HG03439 (cell line): ENCODE measurements around the gene ETV3L.
"Not testable (repeated sequence)": the region's sequence is repeated elsewhere in the genome, so short reads cannot be mapped to it uniquely, and the experiment has no call there.

Experiments used
- ATAC-seq: cut with Tn5 transposase; IDR thresholded peaks from one replicate; pipeline ENCODE4 v1.9.1; 2021; ENCODE audit warnings: mild to moderate bottlenecking, moderate library complexity; ENCODE audit not compliant: unreplicated experiment

The ETV3L gene

GRCh38 chr1:157105988-157106812 is 6.6 kb upstream of the ETV3L start:
- peak; percentile 78 for ATAC-seq

DNA sequence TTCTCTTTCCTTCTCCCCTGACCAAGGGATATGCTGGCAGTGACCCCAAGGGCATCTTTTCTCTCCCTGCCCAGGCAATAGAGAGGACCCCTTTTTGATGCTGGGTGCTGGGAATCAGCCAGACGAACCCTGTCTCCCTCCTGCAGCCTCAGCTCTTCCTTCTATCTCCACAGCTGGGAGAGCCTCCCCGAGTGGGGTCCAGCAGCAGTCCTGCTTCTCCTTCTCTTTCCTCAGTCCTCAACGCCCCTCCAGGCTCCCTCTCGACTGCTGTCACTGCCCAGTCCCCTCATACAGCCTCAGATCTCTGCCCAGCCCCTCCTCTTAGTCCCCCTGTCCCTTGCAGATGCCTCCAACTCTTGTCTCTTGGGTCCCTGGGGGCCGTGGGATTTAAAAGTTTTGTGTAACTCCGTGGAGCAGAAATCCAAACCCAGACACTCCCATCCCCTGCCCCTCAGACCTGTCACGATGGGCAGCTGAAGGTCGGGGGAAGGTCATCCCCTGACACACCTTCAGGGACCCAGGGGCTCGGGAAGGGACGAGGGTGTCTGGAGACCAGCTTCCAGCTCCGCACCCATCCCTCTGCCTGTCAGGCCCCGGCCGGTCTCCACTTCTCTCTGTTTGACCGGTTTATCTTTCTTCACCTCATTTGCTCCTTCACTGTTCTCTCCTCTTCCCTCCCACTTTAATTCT is 5.8 kb upstream of the ETV3L start:
- no peak for ATAC-seq

DNA sequence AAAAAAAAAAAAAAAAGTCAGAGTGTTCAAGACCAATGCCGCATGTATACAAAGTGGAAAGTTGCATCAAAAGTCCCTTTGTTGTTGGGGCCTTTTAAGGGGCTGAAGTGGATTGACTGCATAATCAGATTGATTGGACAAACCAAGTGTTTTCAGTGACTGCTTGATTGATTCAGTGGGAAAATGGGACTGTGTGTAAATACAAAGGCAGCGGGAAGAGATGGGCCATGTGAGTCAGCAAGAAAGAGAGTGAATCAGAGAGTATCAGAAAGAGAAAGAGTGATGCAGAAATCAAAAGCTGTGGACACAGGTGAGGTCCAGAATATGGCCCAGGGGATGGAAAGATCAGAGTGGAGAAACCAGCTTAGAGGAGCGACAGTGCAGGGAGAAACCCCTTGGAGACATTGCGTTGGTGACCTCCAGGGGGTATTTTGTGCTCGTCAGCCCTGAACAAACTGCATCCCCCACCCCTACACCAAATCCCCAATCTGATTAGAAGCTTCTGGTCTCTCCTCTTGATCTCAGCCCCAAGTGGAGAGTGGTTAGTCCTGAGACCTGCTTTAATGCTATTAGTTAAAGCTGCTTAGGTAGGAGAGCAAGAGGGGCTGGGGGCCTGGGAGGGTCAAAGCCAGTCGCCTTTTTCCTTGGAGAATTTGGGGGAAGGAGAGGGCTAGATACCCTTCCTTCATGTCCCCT is 5.1 kb upstream of the ETV3L start:
- ATAC-seq = no peak

- no peak for ATAC-seq
Observed at GRCh38 chr1:157103268-157103667, 3.7 kb upstream of the ETV3L start.

GRCh38 chr1:157101149-157101548 is 1.5 kb upstream of the ETV3L start:
- ATAC-seq = no peak

- not testable (repeated sequence) for ATAC-seq
Observed at GRCh38 chr1:157098987-157099632, 498 bp downstream of the ETV3L start.

DNA sequence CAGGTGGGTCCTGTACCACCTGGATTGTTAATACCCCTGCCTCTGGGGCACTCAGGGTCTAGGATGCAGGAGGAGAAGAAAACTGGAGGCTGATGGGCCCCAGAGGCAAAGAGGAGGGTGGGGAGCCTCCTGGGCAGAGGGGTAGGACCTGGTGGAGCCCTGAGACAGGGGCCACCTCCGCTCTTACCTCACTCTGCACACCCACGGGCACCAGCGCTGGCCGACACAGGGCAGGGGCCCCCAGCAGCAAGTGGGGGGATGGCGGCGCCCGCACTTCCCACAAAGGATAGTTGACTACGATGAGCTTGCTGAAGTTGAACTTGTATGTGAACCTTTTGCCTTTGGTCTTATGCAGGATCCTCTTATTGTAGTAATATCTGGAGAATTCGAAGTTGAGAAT is 1.1 kb downstream of the ETV3L start:
- no peak for ATAC-seq

DNA sequence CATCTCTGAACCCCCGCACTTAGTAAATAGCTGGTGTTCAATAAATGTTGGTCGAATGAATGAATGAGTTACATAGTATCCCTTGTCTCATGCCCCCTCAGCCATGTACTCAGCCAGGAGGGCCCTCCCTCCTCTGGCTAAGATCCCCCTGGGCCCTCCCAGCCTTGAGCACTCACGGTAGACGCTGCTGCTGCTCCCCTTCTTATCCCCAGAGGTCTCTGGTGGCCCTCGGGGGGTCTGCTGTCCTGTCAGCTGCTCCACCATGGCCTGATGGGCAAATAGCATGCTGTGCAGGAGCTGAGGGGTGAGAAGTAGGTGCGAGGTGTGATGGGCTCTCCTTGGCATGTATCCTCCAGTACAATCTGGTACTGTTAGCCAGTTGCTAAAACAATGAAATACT is 1.9 kb downstream of the ETV3L start:
- no peak for ATAC-seq

GRCh38 chr1:157096881-157097280 is 2.7 kb downstream of the ETV3L start:
- ATAC-seq = no peak

DNA sequence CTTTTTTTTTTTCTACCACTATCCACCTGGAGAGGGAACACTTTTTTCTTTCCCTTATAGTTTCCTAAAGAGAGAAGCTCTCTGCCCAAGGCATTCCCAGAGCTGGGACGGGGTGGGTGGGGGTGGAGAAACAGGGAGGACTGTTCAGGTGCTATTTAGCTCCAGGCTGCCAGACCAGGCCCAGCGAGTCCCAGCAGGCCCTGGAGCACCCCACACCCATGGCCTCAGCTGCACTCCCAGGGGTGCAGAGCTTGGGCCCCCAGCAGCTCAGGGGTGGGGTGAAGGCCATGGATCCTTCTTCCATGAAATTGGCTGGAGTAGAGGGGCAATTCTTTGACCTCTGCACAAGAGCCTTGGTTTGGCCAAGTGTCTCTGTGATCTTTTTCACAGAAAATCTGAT is 4.1 kb downstream of the ETV3L start:
- no peak for ATAC-seq

GRCh38 chr1:157095091-157095490 is 4.5 kb downstream of the ETV3L start:
- ATAC-seq = no peak

GRCh38 chr1:157092831-157093230 is 6.8 kb downstream of the ETV3L start:
- ATAC-seq = no peak

DNA sequence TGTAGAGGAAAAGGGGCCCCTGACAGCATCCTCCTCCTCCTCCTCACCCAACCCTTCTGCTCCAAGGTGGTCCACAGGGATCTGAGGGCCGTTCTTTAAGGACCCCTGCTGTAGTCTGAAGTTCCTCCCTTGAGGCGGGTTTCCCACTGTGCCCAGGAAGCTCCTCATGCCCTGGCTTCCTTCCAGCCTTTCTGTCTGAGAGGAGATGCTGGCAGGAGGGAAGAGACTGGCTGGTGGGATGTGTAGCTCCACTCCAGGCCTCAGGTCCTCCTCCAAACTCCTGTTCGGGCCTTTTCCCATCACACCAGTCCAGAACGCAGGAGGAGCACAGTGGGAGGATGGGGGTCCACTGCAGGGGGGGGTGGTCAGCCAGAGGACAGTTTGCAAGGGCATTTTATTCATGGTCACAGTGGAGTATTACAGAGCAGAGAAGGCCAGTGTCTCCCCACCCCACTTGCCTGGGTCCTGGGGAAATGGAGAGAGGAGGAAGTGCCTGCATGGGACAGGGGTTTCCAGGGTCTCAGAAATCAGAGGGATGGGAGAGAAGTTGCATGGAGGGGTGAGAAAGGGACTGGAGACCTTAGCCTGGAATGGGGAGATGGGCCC is 7.8 kb downstream of the ETV3L start:
- ATAC-seq = no peak

- no peak for ATAC-seq
Observed at GRCh38 chr1:157091186-157091585, 8.4 kb downstream of the ETV3L start.

DNA sequence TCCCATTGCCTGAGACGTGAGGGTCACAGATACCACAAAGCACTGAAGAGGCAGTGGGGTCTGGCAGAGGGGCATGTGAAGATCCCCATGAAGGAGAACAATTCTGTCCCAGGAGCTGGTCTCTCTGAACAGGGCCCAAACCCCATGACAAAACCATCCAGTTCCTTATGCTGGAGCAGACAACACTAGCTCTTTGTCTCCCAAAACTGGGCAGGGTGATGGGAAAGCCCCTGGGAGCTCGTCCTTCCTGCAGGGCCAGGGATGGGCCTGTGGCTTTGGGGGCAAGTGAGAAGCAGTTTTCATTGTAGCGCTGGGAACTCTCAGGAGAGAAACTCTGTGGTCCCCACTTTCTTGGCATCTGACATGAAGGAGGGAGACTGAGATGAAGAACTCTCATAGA is 8.8 kb downstream of the ETV3L start:
- ATAC-seq = no peak

DNA sequence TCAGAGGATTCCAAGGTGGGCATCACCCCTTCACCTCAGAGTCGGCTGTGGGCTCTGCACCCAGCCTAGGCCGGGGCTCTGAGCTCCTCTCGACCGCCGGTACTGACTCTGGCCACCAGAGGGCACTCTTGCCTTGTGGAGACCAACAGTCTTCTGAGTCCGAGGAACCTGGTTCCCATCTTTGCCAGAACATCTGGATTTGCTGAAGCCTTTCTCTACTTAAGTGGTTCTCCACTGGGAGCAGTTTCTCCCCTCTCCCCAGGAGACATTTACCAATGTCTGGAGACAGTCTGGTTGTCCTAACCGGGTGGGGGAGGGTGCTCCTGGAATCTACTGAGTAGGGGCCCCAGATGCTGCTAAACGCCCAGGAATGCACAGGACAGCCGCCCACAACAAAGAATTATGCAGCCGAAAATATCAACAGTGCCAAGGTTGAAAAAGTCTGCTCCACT is 9.4 kb downstream of the ETV3L start:
- no peak for ATAC-seq

DNA sequence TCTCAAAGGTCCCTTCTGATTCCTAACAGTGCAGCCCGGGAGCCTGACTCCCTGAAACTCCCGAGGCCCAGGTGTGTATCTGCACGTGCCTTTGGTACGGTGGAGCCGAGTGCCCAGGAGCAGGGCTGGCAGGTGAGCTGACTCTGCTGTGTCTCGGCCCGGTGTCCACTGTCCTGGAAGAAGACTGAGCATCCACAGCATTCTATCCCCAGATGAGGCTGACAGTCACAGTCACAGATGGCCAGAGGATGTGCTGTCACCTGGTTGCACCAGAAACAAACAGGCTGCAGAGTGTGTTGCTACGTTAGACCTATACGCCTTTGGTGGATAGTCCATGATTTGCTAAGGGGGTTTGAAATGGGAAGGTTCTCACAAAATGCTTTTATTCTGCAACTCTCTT is 9.8 kb downstream of the ETV3L start:
- no peak for ATAC-seq

- ATAC-seq = no peak
Observed at GRCh38 chr1:157088607-157089006, 11.0 kb downstream of the ETV3L start.

DNA sequence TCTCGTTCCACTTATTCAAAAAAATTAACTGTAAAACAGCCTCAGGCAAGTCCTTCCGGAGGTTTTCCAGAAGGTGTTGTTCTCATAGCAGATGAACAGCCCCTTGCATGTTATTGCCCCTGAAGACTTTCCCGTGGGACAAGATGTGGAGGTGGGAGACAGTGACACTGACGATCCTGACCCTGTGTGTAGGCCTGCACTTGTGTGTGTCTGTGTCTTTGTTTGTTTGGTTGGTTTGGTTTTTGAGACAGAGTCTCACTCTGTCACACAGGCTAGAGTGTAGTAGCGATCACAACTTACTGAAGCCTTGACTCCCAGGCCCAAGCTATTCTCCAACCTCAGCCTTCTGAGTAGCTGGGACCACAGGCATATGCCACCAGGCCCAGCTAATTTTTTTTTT is 12.6 kb downstream of the ETV3L start:
- ATAC-seq = no peak

DNA sequence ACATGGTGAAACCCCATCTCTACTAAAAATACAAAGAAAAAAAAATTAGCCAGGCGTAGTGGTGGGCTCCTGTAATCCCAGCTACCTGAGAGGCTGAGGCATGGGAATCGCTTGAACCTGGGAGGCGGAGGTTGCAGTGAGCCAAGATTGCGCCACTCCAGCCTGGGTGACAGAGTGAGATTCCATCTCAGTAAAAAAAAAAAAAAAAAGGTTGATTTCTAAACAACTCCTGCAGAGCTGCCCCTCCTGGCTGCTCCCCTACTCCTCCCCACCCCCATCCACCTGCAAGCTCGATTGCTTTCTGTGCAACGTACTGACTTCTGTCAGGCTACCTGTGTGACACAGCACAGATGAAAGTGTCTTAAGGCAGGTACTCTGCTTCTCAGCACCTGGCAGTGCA is 13.3 kb downstream of the ETV3L start:
- no peak for ATAC-seq

DNA sequence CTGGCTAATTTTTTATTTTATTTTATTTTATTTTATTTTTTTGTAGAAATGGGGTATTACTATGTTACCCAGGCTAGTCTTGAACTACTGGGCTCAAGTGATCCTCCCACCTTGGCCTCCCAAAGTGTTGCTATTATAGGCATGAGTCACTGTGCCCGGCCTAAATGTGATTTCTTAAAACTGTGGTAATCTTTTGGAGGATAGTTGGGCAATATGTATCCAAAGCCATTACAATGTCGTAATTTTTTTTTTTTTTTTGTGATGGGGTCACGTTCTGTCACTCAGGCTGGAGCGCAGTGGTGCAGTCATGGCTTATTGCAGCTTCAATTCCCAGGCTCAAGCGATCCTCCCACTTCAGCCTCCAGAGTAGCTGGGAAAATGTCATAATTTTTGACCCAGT is 14.2 kb downstream of the ETV3L start:
- ATAC-seq = no peak
